ENCODE results near the gene PPP1R9A.

PPP1R9A gene

GRCh38 chr7:95027234-95027872 is 120.0 kb downstream of the PPP1R9A start:
- TF ChIP-seq ZFX (IDR thresholded peaks at IDR 0.05; ENCODE audit: borderline replicate concordance) (no peak), CTCF (IDR thresholded peaks at IDR 0.05) (no peak)
- no peak overlapping the region for H3K27ac ChIP-seq

GRCh38 chr7:95028683-95029082 is 121.3 kb downstream of the PPP1R9A start:
- TF ChIP-seq CTCF (IDR thresholded peaks at IDR 0.05) (no peak), ZFX (IDR thresholded peaks at IDR 0.05; ENCODE audit: borderline replicate concordance) (no peak)
- H3K27ac ChIP-seq: no peak overlapping the region

- TF ChIP-seq CTCF (IDR thresholded peaks at IDR 0.05): no peak
- TF ChIP-seq ZFX (IDR thresholded peaks at IDR 0.05; ENCODE audit: borderline replicate concordance): no peak
- no peak overlapping the region for H3K27ac ChIP-seq
Observed at GRCh38 chr7:95035295-95035694, 127.9 kb downstream of the PPP1R9A start.

GRCh38 chr7:95041031-95041430 is 133.6 kb downstream of the PPP1R9A start:
- H3K27ac ChIP-seq: no peak overlapping the region

GRCh38 chr7:95045236-95045923 is 138.0 kb downstream of the PPP1R9A start:
- H3K27ac ChIP-seq: no peak overlapping the region
- TF ChIP-seq CTCF (IDR thresholded peaks at IDR 0.05) (peak; percentile 20; the same call in 1 of the 2 replicates), ZFX (IDR thresholded peaks at IDR 0.05; ENCODE audit: borderline replicate concordance) (no peak)

More at GRCh38 chr7:95041031-95041430, 133.6 kb downstream of the PPP1R9A start:
- TF ChIP-seq CTCF (IDR thresholded peaks at IDR 0.05) (no peak), ZFX (IDR thresholded peaks at IDR 0.05; ENCODE audit: borderline replicate concordance) (no peak)

- TF ChIP-seq CTCF (IDR thresholded peaks at IDR 0.05): no peak
- H3K27ac ChIP-seq: no peak overlapping the region
Observed at GRCh38 chr7:95046494-95047240, 139.3 kb downstream of the PPP1R9A start.

GRCh38 chr7:95047291-95047690 is 139.9 kb downstream of the PPP1R9A start:
- H3K27ac ChIP-seq: no peak overlapping the region
- TF ChIP-seq ZFX (IDR thresholded peaks at IDR 0.05; ENCODE audit: borderline replicate concordance): no peak
- no peak for TF ChIP-seq CTCF (IDR thresholded peaks at IDR 0.05)
